ENCODE results near the gene ERMN.
"Not testable (repeated sequence)": the region's sequence is repeated elsewhere in the genome, so short reads cannot be mapped to it uniquely, and the experiment has no call there.

Gene ERMN

GRCh38 chr2:157325786-157326185, at the start of gene ERMN:
ERMN (minus strand) TSS chr2:157325824; CDS start chr2:157325642, 182 bp downstream.
- DNase-seq (ENCODE audit: low spot score) = no peak

DNA sequence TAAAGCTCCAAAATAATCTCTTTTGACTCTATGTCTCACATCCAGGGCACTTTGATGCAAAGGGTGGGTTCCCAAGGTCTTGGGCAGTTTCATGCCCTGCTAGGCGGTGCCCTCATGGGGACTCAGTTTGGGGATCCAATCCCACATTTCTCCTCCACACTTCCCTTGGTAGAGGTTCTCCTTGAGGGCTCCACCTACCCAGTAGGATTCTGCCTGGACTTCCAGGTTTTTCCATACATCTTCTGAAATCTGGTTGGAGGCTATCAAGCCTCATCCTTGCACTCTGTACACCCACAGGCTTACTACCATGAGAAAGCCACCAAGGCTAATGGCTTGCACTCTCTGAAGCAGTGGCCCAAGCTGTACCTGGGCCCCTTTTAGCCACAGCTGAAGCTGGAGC, 49.8 kb upstream of the ERMN start:
- no peak for DNase-seq (ENCODE audit: low spot score)

DNA sequence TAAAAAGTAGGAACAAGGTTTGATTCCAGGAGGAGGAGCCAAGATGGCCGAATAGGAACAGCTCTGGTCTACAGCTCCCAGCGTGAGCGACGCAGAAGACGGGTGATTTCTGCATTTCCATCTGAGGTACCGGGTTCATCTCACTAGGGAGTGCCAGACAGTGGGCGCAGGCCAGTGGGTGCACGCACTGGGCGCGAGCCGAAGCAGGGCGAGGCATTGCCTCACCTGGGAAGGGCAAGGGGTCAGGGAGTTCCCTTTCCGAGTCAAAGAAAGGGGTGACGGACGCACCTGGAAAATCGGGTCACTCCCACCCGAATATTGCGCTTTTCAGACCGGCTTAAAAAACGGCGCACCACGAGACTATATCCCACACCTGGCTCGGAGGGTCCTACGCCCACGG, 42.9 kb upstream of the ERMN start:
- not testable (repeated sequence) for DNase-seq (ENCODE audit: low spot score)

DNA sequence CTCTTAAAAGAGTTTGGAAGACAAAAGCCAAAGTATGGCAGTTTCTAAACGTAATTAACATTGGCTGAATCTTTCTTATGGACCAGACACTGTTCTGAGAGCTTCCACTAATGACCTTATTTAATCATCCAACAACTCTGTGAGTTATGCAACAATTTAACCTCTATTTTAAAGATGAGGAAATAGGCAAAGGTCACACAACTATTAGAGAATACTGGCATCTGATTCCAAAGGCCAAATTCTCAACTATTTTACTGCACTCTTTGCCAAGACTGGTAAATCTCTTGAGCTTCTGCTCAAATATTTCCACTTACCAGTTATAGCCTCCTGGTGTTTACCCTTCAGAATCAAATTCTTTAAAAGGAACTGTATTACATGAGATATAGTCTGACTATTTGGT, 42.1 kb upstream of the ERMN start:
- no peak for DNase-seq (ENCODE audit: low spot score)

- no peak for DNase-seq (ENCODE audit: low spot score)
These were observed 38.8 kb upstream of the ERMN start for GRCh38 chr2:157364257-157364974.

- DNase-seq (ENCODE audit: low spot score) = no peak
These were observed 38.0 kb upstream of the ERMN start for GRCh38 chr2:157363612-157364101.

GRCh38 chr2:157362627-157363026, 37.0 kb upstream of the ERMN start:
- DNase-seq (ENCODE audit: low spot score) = no peak

DNA sequence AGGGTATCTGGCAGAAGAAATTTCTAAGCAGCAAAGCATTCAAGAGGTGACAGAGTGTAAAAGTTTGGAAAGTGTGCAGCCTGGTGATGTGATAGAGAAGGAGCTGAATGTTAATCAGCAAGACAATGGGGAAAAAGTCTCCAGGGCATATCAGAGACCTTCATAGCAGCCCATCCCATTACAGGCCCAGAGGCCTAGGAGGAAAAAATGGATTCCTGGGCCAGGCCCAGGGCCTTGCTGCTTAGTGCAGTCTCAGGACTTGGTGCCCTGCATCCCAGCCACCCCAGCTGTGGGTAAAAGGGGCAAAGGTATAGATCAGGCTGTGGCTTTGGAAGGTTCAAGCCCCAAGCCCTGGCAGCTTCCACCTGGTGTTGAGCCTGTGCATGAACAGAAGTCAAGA, 35.9 kb upstream of the ERMN start:
- DNase-seq (ENCODE audit: low spot score) = no peak

GRCh38 chr2:157359628-157360027, 34.0 kb upstream of the ERMN start:
- DNase-seq (ENCODE audit: low spot score) = no peak

DNA sequence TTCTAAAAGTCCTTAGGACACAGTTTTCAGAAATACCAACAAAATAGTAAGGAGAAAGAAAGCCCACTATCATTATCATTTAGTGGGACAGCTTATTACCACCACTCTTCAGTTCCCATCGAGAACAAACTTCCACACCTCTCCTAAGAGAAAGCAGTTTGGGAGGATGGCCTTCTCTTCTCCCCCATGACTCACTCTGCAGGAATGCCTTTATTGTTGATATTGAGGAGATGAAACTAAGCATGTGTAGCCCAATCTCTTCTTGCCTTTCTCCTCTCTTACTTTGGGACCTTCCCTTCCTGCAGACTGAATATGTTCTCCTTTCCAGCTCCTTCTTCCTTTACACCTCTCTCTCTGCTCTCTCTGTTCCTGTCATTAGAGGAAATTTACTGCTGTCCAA, 30.0 kb upstream of the ERMN start:
- DNase-seq (ENCODE audit: low spot score) = no peak

DNA sequence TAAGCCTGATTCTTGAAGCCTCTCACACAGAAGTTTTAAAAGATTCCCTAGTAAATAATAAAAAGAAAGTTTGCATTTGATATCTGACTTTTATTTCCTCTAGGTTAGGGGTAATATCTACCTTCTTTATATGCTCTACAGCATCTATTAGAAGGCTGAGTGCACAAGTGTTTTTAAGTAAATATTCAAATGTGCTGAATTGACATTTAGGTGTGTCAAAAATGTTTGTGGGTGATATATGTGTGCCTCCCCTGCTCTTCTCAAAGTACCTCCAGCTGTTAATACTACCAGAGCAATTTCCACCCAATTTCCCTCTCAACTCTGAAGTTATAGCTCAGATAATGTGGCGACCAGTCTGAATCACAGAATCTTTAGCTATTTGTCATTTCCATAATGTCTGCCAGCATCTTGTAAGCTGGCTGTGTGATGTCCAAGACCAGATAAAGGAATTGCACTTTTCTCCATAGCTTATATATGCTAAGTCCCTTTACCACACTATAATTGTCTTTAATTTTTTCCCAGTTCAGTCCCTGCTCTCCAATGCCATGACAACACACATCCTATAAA, 24.4 kb upstream of the ERMN start:
- no peak for DNase-seq (ENCODE audit: low spot score)

DNA sequence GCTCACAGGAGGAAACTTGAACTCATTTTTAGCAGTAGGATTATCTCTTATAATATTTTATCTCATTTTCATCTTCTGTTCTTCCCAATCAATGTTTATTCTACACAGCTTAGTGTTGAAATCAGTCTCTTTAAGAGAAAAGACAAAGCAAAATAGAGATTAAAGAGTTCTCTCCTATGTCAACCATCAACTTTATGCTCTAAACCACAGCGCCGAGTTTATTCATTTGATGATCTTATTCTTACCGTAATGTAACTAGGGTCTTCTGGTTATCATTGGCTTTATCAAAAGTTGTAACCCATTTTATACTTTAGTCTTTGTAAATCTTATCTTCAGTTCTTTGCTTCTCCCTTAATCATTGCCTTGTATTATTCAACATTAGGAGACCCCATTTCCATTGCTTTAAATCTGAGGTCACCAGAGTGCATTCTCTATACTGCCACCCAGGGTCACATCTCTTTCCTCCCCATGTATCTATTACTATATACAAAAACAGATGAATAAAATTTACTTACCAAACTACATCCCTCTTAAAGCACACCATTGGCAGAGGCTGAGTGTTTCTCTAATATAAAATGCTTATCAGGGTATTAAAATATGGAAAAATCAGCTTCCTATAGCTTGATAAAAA, 22.8 kb upstream of the ERMN start:
- no peak for DNase-seq (ENCODE audit: low spot score)

DNA sequence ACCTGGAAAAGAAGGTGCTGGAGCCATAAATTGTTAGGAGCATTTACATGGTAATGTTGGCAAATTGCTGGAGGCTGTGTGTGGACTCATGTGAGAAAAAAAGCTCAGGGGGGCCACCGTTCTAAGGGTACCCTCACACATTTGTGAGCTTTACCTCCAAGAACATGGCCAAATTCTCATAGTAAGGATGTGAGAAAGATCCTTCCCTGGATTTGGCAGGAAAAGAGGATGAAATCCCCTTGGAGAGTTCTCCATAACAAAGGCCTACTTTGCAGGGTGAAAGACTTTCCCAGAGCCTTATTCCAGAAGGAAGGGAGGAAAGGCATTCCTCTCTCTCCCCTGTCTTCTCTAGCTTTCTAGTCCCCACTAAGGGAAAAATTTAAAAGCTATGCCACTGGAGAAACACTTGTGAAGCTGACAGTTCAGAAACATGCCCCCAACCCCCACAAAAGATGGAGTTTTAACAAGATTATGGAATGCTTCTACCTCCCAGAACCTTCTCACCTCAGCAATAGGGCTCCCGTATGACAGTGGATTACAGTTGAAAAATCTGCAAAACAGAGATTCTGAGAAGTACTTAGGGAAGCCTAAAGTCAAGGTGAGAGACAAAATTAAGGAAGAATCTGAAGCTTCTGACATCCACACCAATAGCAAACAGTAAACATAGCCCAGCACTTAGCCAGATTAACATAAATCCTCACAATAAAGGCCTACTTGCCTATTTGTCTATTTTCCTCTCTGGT, 20.2 kb upstream of the ERMN start:
- no peak for DNase-seq (ENCODE audit: low spot score)

DNA sequence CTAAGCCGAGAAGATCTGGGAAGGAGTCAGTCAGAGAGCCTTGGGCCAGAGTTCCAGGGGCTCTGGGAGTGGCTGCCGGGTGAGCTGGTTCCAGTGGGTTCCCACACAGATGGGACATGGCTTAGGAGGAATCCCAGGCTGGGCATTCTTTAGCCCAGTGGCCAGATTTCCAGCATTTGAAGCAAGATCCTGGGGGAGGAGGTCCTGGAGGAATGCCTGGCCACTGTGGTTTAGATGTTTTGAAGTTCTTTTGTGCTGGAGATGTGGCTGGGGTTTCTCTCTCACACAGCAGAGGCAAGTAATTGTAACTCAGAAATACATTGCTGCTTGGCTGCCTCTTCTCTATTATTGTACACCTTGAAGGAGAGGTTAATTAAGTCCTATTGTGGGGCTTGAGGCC, 15.8 kb upstream of the ERMN start:
- not testable (repeated sequence) for DNase-seq (ENCODE audit: low spot score)

GRCh38 chr2:157339965-157340655, 14.5 kb upstream of the ERMN start:
- no peak for DNase-seq (ENCODE audit: low spot score)

GRCh38 chr2:157337978-157338377, 12.4 kb upstream of the ERMN start:
- DNase-seq (ENCODE audit: low spot score) = no peak

- peak; percentile 69 for DNase-seq (ENCODE audit: low spot score)
These were observed 10.8 kb upstream of the ERMN start for GRCh38 chr2:157336137-157337010.

GRCh38 chr2:157334797-157335196, 9.2 kb upstream of the ERMN start:
- DNase-seq (ENCODE audit: low spot score) = no peak

GRCh38 chr2:157334335-157334734, 8.7 kb upstream of the ERMN start:
- DNase-seq (ENCODE audit: low spot score) = no peak

DNA sequence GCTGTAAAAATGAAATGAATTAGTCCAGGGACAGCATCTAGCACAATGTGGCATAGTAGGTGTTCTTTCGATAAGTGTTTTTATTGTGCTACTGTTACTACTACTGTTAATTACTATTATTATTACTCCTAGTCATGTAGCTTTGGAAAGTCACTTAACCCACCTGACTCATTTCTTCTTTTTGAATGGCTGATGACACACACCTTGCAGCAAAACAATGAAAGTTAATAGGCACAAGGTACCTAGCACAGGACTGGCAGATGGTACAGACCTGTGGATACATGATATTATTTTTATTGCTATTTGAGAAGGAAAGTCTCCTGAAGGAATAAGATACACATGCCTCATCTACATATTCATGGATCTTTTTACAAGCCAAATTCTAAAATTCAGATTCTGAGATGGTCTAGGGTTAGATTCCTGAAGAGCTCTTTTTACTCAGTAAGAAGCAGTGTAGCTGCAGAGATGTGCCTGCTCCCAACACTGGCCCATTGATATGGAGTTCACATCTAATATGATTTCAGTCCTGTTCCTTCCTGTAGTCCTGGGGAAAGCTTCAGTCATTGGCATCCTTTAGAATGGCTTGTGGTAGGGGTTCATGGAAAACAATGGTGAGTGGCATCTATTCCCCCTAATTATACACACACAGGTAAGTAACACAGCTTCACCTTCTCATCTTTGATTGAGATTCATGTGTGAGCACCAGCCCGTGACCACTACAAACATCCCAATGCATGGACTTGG, 7.9 kb upstream of the ERMN start:
- no peak for DNase-seq (ENCODE audit: low spot score)
